Stimulated activated CD8-positive, alpha-beta memory T cell treated with anti-CD3 and anti-CD28 coated beads, Interleukin-7, amount 100 ng/mL, for 48 hours (primary cell): ENCODE measurements around the gene GPC6.
"Not testable (repeated sequence)": the region's sequence is repeated elsewhere in the genome, so short reads cannot be mapped to it uniquely, and the experiment has no call there.

Experiments used
- DNase-seq, 2 donors: peaks; one replicate each; pipeline ENCODE4 v3.0.0-alpha.2; 2020; ENCODE audit warnings: low read depth in 1 of 2; ENCODE audit errors: extremely low read depth in 1 of 2

The GPC6 gene

GRCh38 chr13:94259984-94260383, 1033.4 kb downstream of the GPC6 start:
- no peak for DNase-seq

- DNase-seq: no peak
Observed at GRCh38 chr13:94261163-94261562, 1034.6 kb downstream of the GPC6 start.

GRCh38 chr13:94263038-94263437, 1036.4 kb downstream of the GPC6 start:
- DNase-seq: no peak

GRCh38 chr13:94267581-94268366, 1041.2 kb downstream of the GPC6 start:
- no peak for DNase-seq

- no peak for DNase-seq
Observed at GRCh38 chr13:94268661-94269060, 1042.1 kb downstream of the GPC6 start.

- no peak for DNase-seq
Observed at GRCh38 chr13:94269557-94269956, 1043.0 kb downstream of the GPC6 start.

GRCh38 chr13:94270556-94270955, 1043.9 kb downstream of the GPC6 start:
- no peak for DNase-seq

GRCh38 chr13:94272038-94272437, 1045.4 kb downstream of the GPC6 start:
- DNase-seq: no peak

- DNase-seq: no peak
Observed at GRCh38 chr13:94280349-94280748, 1053.7 kb downstream of the GPC6 start.

GRCh38 chr13:94280845-94281244, 1054.2 kb downstream of the GPC6 start:
- no peak for DNase-seq

- no peak for DNase-seq
Observed at GRCh38 chr13:94286581-94286980, 1060.0 kb downstream of the GPC6 start.

- no peak for DNase-seq
Observed at GRCh38 chr13:94291631-94292322, 1065.2 kb downstream of the GPC6 start.

GRCh38 chr13:94292323-94292640, 1065.7 kb downstream of the GPC6 start:
- DNase-seq: no peak

GRCh38 chr13:94296471-94296870, 1069.9 kb downstream of the GPC6 start:
- no peak for DNase-seq

- DNase-seq: no peak
Observed at GRCh38 chr13:94298346-94298745, 1071.7 kb downstream of the GPC6 start.

- DNase-seq: no peak
Observed at GRCh38 chr13:94300401-94300800, 1073.8 kb downstream of the GPC6 start.

GRCh38 chr13:94301487-94301886, 1074.9 kb downstream of the GPC6 start:
- DNase-seq: no peak

- not testable (repeated sequence) for DNase-seq
Observed at GRCh38 chr13:94302847-94303565, 1076.4 kb downstream of the GPC6 start.

- no peak for DNase-seq
Observed at GRCh38 chr13:94303644-94304174, 1077.1 kb downstream of the GPC6 start.

GRCh38 chr13:94305033-94305432, 1078.4 kb downstream of the GPC6 start:
- no peak for DNase-seq

- no peak for DNase-seq
Observed at GRCh38 chr13:94305463-94305862, 1078.9 kb downstream of the GPC6 start.

GRCh38 chr13:94305934-94306333, 1079.3 kb downstream of the GPC6 start:
- DNase-seq: no peak
